ENCODE data around the gene ADNP2.

- TF ChIP-seq CTCF (IDR thresholded peaks at IDR 0.05) (no peak), POLR2A (IDR thresholded peaks at IDR 0.05) (no peak)
Observed at GRCh38 chr18:80169607-80170006, 60.5 kb downstream of the ADNP2 start.
